ENCODE data around the gene EXOC6.
"Not testable (repeated sequence)": the region's sequence is repeated elsewhere in the genome, so short reads cannot be mapped to it uniquely, and the experiment has no call there.

Gene EXOC6

DNA sequence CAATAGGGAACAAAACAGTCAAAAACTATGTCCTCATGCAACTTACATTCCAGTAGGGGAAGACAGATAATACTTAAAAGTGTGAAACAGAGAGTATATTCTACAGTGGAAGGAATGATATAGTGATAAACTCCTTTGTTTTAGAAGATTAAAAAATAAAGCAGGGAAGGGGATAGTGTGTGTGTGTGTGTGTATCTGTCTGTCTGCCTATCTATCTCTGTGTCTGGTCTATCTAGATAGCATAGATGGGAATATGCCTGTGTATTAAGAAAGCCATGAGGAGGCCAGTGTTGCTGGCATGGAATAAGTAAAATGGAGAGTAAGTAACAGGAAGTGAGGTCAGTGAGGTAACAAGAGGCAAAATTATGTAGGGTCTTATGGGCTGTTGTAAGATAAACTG, 42.2 kb downstream of the EXOC6 start:
- no peak for DNase-seq

DNA sequence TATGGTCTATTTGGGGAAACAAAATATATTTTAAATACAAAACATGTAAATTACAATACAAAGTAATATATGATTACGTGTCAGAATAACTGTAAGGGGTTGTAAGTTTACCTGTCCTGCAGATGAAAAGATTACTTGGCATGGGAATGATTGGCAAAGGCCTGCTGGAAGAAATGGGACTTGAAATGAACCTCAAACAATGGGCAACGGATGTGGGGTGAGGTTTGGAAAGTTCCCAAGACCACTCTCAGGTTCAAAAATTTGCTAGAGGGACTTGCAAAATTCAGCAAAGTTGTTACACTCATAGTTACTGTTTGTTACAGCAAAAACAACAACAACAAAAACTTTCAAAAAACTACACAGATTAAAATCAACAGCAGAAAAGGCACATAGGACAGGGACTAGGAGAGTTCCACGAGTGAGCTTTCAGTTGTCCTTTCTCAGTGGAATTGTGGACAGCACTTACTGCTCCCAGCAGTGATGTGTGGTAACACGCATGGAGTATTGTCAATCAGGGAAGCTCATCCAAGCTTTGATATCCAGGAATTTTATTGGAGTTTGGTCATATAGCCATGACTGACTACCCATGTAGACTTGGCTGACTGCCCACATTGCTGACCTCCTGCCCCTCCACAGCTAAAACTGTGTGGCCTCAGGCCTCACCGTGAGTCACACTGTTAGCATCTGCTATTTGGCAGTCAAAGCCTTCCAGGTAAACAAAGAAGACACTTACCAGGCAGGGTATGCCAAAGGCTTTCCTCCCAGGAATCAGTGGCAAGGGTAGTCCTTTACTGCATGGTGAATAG, 43.8 kb downstream of the EXOC6 start:
- no peak for DNase-seq

DNA sequence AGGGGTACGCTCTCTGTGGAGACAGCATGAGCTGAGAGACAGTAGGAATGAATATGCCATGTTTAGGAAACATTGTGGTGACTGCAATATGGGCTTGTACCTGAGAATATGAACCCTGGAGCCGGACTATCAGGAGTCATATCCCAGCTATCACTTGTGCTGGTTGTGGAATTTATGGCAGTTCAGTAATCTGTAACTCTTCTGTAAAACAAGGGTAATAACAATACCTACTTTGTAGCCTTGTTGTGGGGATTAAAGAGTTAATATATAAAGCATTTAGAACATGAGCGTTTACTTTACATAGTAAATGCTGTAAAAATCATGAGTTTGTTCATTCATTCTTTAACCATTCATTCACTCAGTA, 44.4 kb downstream of the EXOC6 start:
- no peak for DNase-seq

DNA sequence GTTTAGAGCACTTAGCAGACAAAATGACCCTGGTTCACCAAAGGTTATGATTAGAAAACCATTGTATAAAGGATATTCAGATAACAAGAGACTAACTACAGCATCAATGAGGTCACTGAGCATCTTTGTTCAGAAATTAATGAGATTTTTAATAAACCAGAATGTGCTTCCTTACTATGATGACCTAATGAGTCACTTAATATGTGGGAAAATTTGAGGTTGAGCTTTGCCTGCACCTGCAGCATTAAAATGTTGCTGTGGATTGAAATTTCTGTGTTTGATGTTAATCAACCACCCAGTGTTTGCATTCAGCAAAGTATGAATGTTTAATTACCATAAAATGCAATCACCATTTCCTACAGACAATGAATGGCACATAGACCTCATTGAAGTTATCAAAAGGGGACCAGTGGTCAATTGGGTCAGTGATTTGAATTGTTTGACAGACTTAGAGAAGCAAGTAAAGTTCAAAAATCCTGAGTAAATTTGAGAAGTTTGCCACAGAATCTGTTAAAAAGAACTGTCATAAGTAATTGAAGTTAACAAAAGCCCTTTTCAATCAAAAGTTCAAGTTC, 45.8 kb downstream of the EXOC6 start:
- no peak for DNase-seq

DNA sequence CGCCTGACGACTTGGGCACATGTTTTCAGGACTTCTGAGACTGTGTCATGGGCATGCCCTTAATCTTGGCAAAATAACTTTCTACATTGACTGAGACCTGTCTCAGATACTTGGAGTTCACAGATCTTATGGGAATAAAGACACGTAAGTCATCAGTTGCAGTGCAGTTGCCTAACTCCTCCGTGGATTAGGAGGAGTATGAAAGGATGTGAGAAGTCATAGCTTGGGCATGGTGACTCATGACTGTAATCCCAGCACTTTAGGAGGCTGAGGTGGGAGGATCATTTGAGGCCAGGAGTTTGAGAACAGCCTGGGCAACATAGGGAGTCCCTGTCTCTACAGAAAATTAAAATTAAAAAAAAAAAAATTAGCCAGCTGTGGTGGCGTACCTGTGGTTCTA, 49.6 kb downstream of the EXOC6 start:
- DNase-seq = no peak

DNA sequence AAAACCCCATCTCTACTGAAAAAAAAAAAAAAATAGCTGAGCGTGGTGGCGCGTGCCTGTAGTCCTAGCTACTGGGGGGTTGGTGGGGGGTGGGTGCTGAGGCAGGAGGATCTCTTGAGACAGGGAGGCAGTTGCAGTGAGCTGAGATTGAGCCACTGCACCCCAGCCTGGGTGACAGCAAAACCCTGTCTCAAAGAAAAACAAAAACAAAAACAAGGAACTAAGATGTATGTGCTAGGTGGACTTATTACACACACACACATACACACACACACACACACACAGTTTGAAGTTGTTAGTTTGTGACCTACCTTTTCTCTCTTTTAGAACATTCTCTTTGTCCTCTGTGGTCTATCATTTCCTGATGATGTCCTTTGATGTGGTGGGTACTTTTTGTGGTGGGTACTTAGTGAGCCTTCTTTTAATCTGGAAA, 53.5 kb downstream of the EXOC6 start:
- DNase-seq = peak; percentile 32

DNA sequence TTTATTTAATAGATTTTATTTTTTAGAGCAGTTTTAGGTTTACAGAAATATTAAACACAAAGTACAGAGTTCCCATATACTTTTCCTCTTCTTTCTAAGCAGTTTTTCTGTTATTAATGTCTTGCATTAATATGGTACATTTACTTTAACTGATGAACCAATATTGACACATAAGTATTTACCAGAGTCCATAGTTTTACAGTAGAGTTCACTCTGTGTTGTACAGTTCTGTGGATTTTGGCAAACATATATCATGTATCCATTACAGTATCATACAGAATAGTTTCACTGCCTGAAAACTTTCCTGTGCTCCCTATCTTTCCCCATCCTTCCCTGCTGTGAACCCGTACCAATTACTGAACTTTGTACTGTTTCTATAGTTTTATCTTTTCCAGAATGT, 55.3 kb downstream of the EXOC6 start:
- no peak for DNase-seq

DNA sequence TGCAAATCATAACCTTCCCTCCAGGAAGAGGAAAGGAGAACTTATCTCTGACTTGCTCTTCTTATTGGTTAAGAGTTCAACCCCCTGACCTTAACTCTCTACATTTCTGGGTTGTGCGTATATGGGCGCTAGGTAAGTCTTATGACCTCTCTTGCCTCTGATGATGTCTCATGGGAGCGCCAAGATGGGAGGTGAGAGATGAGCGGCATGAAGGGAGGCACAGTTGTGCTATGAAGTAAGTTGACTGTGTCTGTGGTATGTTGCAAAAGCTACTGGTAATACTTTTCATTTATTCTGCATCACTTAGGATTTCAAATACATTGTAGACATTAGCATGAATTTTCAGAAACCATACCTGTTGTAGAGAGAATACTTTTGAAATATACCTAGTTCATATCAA, 59.0 kb downstream of the EXOC6 start:
- no peak for DNase-seq

DNA sequence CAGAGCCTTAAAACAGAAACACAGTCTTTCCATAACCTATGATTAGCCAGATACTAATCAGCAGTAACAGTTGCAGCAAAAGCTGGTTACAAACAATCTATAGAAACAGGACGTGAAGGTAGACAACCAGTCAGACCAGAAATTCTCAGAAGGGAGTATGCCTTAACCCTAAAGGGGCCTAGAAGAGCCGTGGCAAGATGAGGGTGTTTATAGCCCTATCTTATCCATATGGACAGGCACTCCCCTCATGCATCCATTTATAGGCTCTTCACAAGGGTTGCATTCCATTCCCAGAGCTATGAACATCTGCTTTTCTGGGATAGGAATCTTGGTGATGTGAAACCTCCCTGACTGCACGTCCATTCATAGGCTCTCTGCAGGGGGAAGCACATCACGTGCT, 64.3 kb downstream of the EXOC6 start:
- not testable (repeated sequence) for DNase-seq

DNA sequence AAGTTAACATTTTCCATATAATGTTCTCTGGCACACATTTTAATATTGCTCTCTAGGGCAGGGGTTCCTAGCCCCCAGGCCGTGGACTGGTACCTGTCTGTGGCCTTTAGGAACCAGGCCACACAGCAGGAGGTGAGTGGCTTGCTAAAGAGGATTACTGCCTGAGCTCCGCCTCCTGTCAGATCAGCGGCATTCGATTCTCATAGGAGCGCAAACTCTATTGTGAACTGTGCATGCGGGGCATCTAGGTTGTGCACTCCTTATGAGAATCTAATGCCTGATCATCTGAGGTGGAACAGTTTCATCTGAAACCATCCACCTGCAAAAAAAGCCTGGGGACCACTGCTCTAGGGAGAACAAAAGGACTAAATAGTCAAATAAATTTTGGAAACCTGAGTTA, 65.7 kb downstream of the EXOC6 start:
- DNase-seq = no peak

DNA sequence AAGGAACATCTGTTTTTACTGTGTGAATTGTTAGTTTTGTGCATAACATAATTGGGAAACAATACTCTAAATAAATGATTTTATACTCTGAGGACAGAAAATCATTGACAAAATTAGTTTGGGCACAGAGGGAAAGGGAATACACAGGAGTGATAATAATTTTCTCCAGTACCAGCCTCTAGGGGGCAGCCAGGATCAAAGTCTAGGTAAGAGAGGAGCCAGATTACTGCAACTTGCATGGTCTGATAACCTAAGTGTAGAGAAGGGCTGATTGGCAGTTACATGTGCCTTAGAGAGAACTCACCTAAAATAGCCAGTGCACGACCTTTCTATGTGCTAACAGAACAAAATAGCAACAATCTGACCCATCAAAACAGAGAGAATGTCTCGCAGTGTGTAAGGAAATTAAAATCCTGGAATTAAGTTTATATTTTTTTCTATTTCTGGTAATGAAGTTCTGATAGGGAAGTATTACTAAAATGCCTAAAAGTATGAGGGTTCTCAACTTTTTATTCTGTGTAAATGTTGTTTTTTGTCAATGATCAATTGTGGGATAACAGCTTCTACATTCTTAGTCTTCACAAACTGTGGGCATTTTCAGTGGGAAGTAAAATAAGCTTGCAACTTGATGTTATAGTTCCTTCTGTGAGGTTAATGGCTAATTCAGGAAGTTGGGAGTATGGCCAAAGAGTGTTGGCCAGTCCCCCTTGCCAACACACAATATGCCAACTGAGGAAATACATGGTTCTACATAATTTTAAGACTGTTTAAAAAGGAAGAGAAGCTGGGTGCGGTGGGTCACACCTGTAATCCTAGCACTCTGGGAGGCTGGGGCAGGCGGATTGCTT, 66.4 kb downstream of the EXOC6 start:
- DNase-seq = peak; percentile 65

DNA sequence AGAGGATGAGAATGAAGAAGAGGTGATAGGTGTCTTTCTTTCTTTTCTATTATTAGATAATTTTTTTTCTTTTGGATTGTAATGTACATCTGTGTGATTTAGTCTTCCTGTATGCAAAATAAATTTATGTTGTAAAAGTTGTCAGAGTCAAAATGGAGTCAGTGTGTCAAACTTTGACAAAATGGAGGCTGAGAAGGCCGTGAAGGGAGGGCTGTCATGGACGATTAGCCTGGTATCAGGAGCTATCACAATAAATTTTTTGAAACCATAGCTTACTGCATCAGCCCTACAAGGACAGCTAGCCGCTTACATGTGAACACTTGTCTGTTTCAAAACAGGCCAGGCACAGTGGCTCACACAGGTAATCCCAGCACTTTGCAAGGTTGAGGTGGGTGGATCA, 67.6 kb downstream of the EXOC6 start:
- DNase-seq = no peak

DNA sequence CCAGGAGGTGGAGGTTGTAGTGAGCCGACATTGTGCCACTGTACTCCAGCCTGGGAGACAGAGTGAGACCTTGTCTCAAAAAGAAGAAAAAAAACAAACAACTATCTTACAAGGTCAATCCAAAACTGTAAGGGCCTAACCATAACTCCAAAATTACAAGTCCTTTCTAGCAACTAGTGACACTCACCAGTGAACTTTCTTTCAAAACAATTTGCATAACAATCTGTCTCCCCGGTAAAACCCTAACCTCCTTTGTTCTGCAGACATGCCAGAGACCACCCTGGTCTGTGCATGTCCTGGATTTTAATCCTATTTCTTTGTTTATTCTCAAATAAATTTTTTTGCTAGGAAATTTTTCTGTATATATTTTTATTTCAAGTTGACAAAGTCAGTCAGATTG, 68.1 kb downstream of the EXOC6 start:
- DNase-seq = no peak

DNA sequence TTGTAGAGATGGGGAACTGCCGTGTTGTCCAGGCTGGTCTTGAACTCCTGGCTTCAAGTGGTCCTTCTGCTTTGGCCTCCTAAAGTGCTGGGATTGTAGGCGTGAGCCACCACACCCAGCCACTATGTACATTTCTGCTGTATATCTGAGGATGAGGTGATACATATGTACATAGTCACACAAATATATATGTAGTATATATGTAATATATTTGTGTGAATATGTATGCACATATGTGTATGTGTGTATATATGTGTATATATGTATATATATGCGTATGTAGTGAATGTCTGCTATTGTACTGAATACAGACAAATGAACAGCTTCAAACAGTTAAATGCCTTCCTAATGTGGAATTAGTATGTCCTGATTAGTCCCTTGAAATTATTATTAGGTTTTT, 70.3 kb downstream of the EXOC6 start:
- DNase-seq = no peak

DNA sequence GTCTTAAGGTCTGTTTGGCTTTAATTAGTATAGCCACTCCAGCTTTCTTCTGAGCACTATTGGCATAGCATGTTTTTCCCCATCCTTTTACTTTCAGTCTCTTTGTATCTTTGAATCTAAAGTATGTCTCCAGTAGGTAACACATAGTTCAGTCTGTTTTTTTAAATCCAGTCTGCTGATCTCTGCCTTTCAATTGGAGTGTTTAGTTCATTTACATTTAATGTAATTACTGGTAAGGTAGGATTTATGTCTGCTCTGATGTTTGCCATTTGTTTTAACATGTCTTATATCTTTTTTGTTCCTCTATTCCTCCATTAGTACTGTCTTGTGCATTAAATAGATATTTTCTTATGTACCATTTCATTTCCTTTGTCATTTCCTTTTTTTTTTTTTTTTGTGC, 72.5 kb downstream of the EXOC6 start:
- DNase-seq = no peak

DNA sequence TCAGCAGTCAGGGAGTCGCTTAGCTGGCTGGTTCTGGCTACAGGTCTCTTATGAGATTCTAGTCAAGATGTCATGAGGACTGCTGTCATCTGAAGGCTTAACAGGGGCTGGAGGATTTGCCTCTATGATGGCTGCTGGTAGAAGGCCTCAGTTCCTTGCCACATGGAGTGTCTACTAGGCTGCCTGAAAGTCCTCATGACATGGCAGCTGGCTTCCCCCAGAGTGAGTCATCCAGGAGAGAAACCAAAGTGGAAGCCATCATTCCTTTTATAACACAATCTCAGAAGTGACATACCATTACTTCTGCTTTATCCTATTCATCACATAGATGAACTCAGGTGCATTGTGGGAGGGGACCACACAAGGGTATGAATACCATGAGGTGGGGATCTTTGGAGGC, 75.1 kb downstream of the EXOC6 start:
- DNase-seq = peak; percentile 2

DNA sequence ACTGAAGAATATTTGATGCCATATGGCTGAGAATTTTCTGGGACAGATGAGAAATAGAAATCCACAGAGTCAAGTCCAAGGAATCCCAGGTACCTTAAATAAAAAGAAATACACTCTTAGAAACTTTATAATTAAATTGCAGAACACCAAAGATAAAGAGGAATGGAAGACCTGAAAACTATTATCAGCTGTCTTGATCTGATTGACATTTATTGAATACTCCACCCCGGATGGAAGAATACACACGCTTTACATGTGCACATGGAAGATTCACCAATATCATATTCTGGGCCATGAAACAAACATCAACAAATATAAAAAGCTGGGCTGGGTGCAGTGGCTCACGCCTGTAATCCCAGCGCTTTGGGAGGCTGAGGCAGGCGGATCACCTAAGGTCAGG, 81.6 kb downstream of the EXOC6 start:
- DNase-seq = no peak

DNA sequence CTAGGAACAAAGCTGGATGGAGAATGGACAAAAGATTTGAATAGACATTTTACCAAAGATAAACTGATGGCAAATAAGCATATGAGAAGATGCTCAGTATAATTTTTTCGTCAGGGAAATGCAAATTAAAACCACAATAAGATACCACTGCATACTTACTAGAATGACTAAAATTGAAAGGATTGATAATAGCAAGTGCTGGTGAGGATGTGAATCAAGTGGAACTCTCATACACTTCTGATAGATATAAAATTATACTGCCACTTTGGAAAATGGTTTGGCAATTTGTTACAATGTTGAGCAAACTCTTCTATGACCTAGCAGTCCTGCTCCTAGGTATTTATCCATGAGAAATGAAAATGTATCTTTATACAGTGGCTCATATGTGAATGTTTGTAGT, 83.3 kb downstream of the EXOC6 start:
- no peak for DNase-seq

DNA sequence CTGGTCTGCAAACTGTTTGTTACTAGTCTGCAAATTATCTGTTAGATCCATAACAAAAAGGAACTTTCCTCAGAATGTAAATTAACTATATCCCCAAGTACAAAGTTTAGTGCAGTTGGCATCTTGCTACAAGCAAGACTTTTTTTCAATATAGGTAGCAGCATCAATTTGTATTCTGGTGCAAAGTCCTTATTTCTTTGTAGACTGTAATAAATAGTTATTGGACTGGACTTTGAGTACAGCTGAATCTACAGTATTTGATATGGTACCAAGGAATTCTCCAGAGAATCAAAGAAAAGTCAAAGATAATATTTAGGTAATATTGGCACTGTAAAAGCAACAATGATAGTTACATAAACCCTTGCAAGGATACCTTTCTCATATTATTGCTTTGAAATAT, 89.6 kb downstream of the EXOC6 start:
- DNase-seq = no peak

DNA sequence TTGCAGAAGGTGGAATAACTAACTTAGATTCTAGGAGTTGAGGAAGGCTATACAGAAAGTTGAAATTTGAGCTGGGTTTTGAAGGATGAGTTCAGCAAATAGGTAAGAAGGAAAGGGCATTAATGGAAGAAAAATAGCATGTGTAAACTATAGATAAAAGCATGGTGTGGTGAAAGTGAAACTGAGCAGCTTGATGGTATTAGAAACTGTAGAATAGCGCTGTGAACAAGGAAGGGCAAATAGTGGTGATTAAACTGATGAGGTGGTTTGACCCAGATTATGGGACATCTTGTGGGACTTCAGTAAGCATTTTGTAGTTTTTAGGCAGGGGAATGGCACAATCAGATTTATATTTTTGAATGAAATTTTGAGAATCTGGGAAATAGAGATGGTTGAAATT, 90.5 kb downstream of the EXOC6 start:
- DNase-seq = no peak

DNA sequence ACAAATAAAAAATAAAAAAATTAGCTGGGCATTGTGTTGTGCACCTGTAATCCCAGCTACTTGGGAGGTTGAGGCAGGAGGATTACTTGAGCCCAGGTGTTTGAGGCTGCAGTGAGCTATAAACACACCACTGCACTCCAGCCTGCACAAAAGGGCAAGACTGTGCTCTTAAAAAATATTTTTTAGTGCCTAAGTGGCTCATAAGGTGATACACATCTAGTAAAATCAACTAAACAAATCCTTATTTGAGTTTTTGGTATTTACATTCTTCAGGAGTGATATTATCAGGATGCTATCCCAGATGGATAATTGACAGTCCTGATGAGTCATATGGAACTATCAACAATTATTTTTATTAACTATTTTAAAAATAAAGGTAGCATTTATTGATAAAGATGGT, 93.9 kb downstream of the EXOC6 start:
- DNase-seq = no peak

DNA sequence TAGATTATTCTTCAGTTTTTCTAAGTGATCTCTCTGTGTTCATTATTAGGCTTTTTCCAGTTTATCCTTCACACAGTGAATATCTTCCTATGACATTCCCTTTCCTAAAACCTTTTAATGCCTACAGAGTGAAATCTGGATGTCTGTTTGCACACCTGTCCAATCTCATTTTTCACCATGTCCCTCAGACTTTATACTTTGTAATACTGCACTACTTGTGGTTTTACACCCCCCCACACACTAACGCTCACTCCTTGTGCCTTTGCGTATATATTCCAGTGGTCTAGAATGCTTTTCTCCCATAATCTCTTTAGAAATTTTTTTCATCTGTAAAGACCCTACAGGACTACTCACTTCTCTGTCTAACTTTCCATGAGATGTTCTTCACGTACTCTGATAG, 98.2 kb downstream of the EXOC6 start:
- no peak for DNase-seq

DNA sequence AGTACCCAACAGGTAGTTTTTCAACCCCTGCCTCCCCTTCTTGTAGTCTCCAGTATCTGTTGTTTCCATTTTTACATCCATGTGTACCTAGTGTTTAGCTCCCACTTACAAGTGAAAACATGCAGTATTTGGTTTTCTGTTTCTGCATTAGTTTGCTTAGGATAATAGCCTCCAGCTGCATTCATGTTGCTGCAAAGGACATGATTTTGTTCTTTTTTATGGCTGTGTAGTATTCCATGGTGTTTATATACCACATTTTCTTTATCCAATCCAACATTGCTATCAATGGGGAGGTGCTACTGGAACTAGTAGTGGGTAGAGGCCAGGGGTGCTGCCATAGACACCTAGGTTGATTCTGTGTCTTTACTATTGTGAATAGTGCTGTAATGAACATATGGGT, 104.3 kb downstream of the EXOC6 start:
- DNase-seq = not testable (repeated sequence)

All from activated CD4-positive, alpha-beta T cell treated with anti-CD3 and anti-CD28 coated beads, Interleukin-2, Interleukin-6, amounts not matched to agents 100 ng/mL and 50 ng/mL, durations not matched to agents 16 hours and 8 hours (primary cell).